ENCODE data around the gene SPRR1B.
"Not testable (repeated sequence)": the region's sequence is repeated elsewhere in the genome, so short reads cannot be mapped to it uniquely, and the experiment has no call there.

The SPRR1B gene

DNA sequence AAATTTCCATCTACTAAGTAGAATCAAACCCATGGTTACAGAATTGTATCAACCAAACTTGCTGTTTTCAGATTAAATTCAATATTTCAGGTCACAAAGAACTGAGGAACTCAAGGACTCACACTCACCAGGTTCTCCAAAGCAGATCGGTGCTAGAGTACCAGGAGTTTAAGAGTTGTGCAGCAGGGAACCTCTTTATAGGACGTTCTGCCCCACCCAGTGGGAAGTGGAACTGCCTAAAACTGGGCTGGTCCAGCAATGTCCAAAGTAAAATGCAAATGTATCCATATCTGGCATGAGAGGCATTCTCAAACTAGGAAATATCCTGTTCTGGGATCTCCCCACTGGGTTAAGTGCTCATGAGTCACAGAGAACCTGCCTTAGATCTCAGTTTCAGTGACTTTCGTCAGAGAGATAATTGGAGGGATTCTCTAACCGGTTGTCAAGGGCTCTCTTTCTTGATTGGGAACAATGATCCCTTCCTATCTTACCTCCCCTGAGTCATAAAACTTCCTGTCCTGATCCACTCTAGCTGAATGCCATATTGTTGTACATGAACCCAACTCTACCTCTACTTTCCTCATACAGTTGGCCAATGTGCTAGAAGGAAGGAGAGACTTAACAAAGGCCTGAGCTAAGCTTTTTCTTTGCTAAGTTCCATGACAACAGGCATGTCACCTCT, 10.1 kb downstream of the SPRR1B start, which contains the start of gene SPRR2D:
Gene SPRR2D (minus strand): TSS at position 171 of the 682 bp plus-strand sequence. CDS start 774 bp downstream, outside the sequence.
- no peak for DNase-seq (ENCODE audit: low read depth in 2 of 2)

DNA sequence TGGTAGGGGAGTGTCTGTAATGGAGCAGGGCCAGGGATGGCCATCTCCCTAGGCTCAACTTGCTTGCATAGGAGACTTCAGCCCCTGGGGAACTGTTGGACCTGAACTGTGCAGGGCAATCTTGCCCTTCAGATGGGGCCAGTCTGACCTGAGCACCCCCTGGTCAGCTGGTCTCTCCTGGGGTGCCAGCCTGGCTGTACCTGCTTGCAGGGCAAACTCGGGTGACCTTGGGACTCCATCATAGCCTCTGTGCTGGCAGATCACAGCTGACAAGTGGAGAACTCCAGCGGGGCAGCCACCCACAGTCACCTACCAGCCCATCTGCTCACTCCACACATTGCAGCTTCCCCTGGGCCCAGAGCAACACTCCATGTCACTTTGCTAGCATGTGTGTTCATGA, 18.2 kb downstream of the SPRR1B start:
- no peak for DNase-seq (ENCODE audit: low read depth in 2 of 2)

DNA sequence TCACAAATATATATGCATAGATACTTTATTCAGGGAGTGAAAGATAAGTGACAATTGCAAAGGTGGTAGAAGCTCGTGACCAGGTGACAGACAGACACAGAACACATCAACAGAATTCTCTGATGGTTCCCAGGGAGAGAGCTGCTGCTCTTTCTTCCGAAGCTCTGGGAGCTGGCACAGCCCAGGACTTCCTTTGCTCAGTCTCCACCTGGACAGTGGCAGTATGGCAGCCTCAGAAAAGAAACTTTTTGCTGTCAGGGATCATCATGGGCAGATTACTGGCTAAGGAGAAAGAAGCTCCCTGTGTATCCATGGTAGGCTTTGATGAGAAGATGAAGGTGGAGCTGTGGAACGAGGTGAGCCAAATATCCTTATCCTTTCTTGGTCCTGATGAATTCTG, 25.1 kb downstream of the SPRR1B start:
- DNase-seq (ENCODE audit: low read depth in 2 of 2) = not testable (repeated sequence)

- DNase-seq (ENCODE audit: low read depth in 2 of 2) = no peak
Observed at GRCh38 chr1:153057375-153057774, 26.4 kb downstream of the SPRR1B start, which contains the start of gene SPRR2A. SPRR2A (minus strand) TSS chr1:153057512; CDS start chr1:153056735, 777 bp downstream.

DNA sequence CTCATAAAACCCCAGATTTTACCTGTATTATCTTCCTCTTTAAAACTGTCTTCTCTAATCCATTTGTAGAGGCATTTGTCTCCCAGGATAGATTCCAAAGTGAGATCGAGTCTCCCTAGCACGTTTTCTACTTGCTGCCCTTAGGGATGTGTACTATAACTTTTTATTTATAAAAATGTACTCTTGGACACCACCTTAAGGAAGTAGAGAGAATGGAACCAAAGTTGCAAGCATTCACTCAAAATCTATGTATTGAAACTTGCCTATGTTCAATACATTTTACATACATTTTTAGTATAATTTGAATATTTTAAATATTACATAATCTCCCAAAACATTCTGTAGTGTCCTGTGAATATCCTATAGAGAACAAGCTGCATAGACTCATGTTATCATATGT, 27.2 kb downstream of the SPRR1B start:
- no peak for DNase-seq (ENCODE audit: low read depth in 2 of 2)

DNA sequence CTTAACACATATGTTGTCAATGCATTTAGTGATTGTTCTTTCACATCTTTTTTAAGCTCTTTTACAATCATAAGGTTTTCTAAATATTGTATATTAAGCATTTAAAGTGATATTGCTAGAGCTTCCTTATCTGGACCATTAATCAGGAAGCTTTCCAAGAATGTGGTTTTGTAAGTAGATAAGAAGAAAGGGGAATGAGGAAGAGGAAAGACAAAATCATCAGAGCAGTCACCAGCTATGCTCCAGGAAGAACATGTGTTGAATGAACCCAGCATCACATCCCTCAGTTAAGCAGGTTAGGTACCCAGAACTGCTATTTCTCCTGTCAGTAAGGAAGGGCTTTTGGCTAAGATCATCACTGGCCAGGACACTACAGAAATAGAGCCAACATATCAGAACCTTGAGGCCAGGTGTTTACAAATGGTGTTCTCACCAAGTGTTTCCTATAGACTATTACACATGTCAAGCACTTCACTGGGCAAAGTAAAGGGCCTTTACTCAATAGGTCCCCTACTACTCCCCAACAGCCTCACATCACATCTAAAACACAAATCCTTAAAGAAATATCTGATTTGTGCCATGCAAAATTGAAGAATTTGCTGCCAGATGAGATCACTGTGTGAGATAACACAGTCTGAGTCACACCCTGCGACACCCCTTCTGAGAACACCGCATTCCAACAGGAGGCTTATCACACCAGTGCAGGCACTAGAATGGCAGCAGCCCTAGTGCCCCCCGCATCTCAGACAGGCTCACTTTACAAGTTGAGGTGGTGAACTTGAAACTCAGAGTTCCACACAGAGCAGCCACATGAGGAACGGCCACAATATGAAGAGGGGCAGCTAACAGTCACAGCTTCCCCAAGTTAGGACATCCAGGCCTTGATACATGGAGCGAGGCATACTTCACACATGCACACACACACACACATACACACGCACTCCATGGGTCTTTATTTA, 28.1 kb downstream of the SPRR1B start:
- no peak for DNase-seq (ENCODE audit: low read depth in 2 of 2)

GRCh38 chr1:153070243-153070642, 39.2 kb downstream of the SPRR1B start:
- no peak for DNase-seq (ENCODE audit: low read depth in 2 of 2)

DNA sequence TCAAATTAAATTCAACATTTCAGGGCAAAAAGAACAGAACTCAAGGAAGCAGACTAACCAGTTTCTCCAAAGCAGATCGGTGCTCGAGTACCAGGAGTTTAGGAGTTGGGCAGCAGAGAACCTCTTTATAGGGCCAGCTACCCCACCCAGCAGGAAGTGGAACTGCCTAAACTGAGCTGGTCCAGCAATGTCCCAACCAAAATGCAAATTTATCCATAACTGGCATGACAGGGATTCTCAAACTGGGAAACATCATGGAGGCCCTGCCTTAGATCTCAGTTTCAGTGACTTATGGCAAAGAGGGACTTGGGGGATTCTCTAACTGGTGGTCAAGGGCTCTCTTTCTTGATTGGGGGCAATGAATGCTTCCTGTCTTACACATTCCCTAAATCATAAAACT, 40.5 kb downstream of the SPRR1B start, which contains the start of gene SPRR2B:
Gene SPRR2B (minus strand): TSS at position 101 of the 400 bp plus-strand sequence. CDS start 772 bp downstream, outside the sequence.
- no peak for DNase-seq (ENCODE audit: low read depth in 2 of 2)

GRCh38 chr1:153072806-153073726, 42.1 kb downstream of the SPRR1B start:
- DNase-seq (ENCODE audit: low read depth in 2 of 2) = no peak

- DNase-seq (ENCODE audit: low read depth in 2 of 2) = no peak
Observed at GRCh38 chr1:153081736-153082135, 50.7 kb downstream of the SPRR1B start.
